ENCODE measurements around the gene SCRT2. TPM values are rescaled to one million over a fixed set of nuclear protein-coding genes. Genes with fewer than 3 reads are reported as not detected.

Gene SCRT2
- total RNA-seq, 1 donor: not detected

DNA sequence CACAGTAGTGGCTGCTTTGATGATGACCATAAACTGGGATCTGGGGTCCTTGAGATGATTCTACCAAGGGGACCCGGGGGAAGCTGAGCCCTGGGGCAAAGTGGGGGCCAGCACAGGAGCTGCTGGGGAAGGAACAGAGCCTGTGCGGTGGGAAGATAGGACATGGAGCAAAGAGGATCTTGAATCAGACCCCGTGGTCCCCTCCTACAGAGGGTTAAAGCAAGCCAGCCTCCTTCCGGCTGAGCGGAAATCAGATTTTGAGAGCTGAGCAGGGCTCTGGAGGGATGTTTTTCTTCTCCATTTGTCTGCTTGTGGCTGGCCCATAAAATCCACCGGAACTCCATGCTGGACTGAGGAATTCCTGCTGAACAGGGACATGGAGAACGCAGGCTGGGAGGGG lies 55.4 kb downstream of the SCRT2 start:
- peaks cover 4% of the 10 kb centered on the region for H3K9me3 ChIP-seq (ENCODE audit: low read depth, low read length)
- H3K36me3 ChIP-seq (ENCODE audit: insufficient read depth, low read length): no peaks in the 10 kb centered on the region
- no peak for DNase-seq (ENCODE audit: insufficient read length, low spot score, missing footprints)
- H3K4me2 ChIP-seq (ENCODE audit: insufficient read depth, low read length): no peak overlapping the region
- H3K79me2 ChIP-seq (ENCODE audit: insufficient read depth, low read length): no peaks in the 10 kb centered on the region
- H3K4me3 ChIP-seq (ENCODE audit: insufficient read depth, low read length): no peak overlapping the region
- no peak overlapping the region for H3K27ac ChIP-seq (ENCODE audit: low read depth, low read length)
- H3K4me1 ChIP-seq (ENCODE audit: insufficient read depth, low read length): no peaks in the 10 kb centered on the region
- peaks cover 2% of the 10 kb centered on the region for H4K20me1 ChIP-seq (ENCODE audit: insufficient read depth, low read length)
- no peak overlapping the region for H2AFZ ChIP-seq (ENCODE audit: low read length)
- no peak for TF ChIP-seq CTCF (IDR thresholded peaks at IDR 0.05; ENCODE audit: extremely low read depth, low read depth, low read length)
- peaks cover 8% of the 10 kb centered on the region for H3K27me3 ChIP-seq (ENCODE audit: insufficient read depth, low read length)

DNA sequence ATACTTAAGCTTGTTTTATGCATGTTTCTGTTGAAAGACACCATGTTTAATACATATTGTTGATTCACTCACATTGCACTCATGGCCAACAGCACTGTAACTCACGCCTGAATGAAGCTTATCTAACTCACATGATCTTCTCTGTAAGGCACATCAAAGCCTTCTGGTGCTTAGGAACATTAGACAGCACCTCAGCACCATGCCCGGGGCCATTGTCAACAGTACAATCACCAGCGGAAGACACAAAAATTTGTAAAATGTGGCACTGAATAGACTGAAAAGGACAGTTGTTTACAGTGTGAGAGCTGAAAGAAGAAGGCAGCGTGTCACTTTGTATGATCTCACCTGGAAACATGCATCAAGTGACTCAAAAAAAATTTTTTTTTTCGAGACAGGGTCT lies 56.6 kb downstream of the SCRT2 start:
- no peak for TF ChIP-seq CTCF (IDR thresholded peaks at IDR 0.05; ENCODE audit: extremely low read depth, low read depth, low read length)
- no peaks in the 10 kb centered on the region for H3K36me3 ChIP-seq (ENCODE audit: insufficient read depth, low read length)
- peaks cover 2% of the 10 kb centered on the region for H4K20me1 ChIP-seq (ENCODE audit: insufficient read depth, low read length)
- no peak overlapping the region for H3K4me3 ChIP-seq (ENCODE audit: insufficient read depth, low read length)
- peaks cover 4% of the 10 kb centered on the region for H3K9me3 ChIP-seq (ENCODE audit: low read depth, low read length)
- no peak overlapping the region for H2AFZ ChIP-seq (ENCODE audit: low read length)
- H3K4me1 ChIP-seq (ENCODE audit: insufficient read depth, low read length): no peaks in the 10 kb centered on the region
- no peaks in the 10 kb centered on the region for H3K79me2 ChIP-seq (ENCODE audit: insufficient read depth, low read length)
- H3K4me2 ChIP-seq (ENCODE audit: insufficient read depth, low read length): no peak overlapping the region
- DNase-seq (ENCODE audit: insufficient read length, low spot score, missing footprints): peak; percentile 41
- peaks cover 5% of the 10 kb centered on the region for H3K27me3 ChIP-seq (ENCODE audit: insufficient read depth, low read length)
- H3K27ac ChIP-seq (ENCODE audit: low read depth, low read length): no peak overlapping the region

- H3K9me3 ChIP-seq (ENCODE audit: low read depth, low read length): peaks cover 4% of the 10 kb centered on the region
- no peak overlapping the region for H3K4me2 ChIP-seq (ENCODE audit: insufficient read depth, low read length)
- no peaks in the 10 kb centered on the region for H3K79me2 ChIP-seq (ENCODE audit: insufficient read depth, low read length)
- H3K27ac ChIP-seq (ENCODE audit: low read depth, low read length): no peak overlapping the region
- DNase-seq (ENCODE audit: insufficient read length, low spot score, missing footprints): no peak
- peaks cover 11% of the 10 kb centered on the region for H3K27me3 ChIP-seq (ENCODE audit: insufficient read depth, low read length)
- TF ChIP-seq CTCF (IDR thresholded peaks at IDR 0.05; ENCODE audit: extremely low read depth, low read depth, low read length): no peak
- H3K4me3 ChIP-seq (ENCODE audit: insufficient read depth, low read length): no peak overlapping the region
- no peaks in the 10 kb centered on the region for H3K4me1 ChIP-seq (ENCODE audit: insufficient read depth, low read length)
- peaks cover 2% of the 10 kb centered on the region for H4K20me1 ChIP-seq (ENCODE audit: insufficient read depth, low read length)
- H3K36me3 ChIP-seq (ENCODE audit: insufficient read depth, low read length): no peaks in the 10 kb centered on the region
- H2AFZ ChIP-seq (ENCODE audit: low read length): no peak overlapping the region
These were observed 57.5 kb downstream of the SCRT2 start for GRCh38 chr20:617934-618690.

DNA sequence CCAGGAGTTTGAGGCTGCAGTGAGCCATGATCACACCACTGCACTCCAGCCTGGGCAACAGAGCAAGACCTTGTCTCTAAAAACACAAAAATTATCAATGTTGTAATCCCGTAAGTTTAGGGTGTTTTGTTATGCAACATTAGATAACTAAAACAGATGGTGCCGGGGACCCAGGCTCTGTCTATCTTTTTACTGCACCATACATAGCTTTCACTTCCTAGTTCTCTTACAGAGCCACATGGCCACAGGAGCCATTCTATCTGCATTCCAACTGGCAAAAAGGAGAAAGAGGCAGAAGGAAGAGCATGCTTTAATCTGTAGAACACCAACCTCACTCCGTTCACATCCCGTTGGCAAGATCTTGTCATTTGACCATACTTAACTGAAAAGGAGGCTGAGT lies 60.1 kb downstream of the SCRT2 start:
- no peak overlapping the region for H3K4me2 ChIP-seq (ENCODE audit: insufficient read depth, low read length)
- H3K4me3 ChIP-seq (ENCODE audit: insufficient read depth, low read length): no peak overlapping the region
- H3K79me2 ChIP-seq (ENCODE audit: insufficient read depth, low read length): no peaks in the 10 kb centered on the region
- no peaks in the 10 kb centered on the region for H3K36me3 ChIP-seq (ENCODE audit: insufficient read depth, low read length)
- no peak overlapping the region for H2AFZ ChIP-seq (ENCODE audit: low read length)
- no peaks in the 10 kb centered on the region for H3K4me1 ChIP-seq (ENCODE audit: insufficient read depth, low read length)
- TF ChIP-seq CTCF (IDR thresholded peaks at IDR 0.05; ENCODE audit: extremely low read depth, low read depth, low read length): no peak
- H3K9me3 ChIP-seq (ENCODE audit: low read depth, low read length): peaks cover 4% of the 10 kb centered on the region
- DNase-seq (ENCODE audit: insufficient read length, low spot score, missing footprints): no peak
- H4K20me1 ChIP-seq (ENCODE audit: insufficient read depth, low read length): no peaks in the 10 kb centered on the region
- peaks cover 32% of the 10 kb centered on the region for H3K27me3 ChIP-seq (ENCODE audit: insufficient read depth, low read length)
- no peak overlapping the region for H3K27ac ChIP-seq (ENCODE audit: low read depth, low read length)

Data from osteoblast (primary cell).